Hematopoietic multipotent progenitor cell treated with erythropoietin and hydrocortisone succinate and interleukin-3 and kit ligand, for 8 days (in vitro differentiated cells): Measurements from ENCODE around the gene SCN1B.
"Not testable (repeated sequence)": the region's sequence is repeated elsewhere in the genome, so short reads cannot be mapped to it uniquely, and the experiment has no call there.

Source experiments
- DNase-seq: peaks from one replicate; pipeline ENCODE4 v3.0.0-alpha.2; 2015

SCN1B gene

GRCh38 chr19:35019144-35019543 lies 11.1 kb upstream of the SCN1B start:
- DNase-seq: no peak

GRCh38 chr19:35021016-35021415 lies 9.3 kb upstream of the SCN1B start:
- DNase-seq: no peak

GRCh38 chr19:35021596-35021995 lies 8.7 kb upstream of the SCN1B start:
- no peak for DNase-seq

- DNase-seq: no peak
Observed at GRCh38 chr19:35022460-35022859, 7.8 kb upstream of the SCN1B start.

GRCh38 chr19:35023428-35023827 lies 6.8 kb upstream of the SCN1B start:
- DNase-seq: no peak

- DNase-seq: no peak
Observed at GRCh38 chr19:35024095-35024494, 6.2 kb upstream of the SCN1B start.

GRCh38 chr19:35025969-35026368 lies 4.3 kb upstream of the SCN1B start:
- DNase-seq: no peak

GRCh38 chr19:35026418-35026817 lies 3.9 kb upstream of the SCN1B start:
- DNase-seq: no peak

- no peak for DNase-seq
Observed at GRCh38 chr19:35027009-35027408, 3.3 kb upstream of the SCN1B start.

GRCh38 chr19:35027851-35028599 lies 2.2 kb upstream of the SCN1B start:
- DNase-seq: no peak

GRCh38 chr19:35028600-35028885 lies 1.7 kb upstream of the SCN1B start:
- not testable (repeated sequence) for DNase-seq

GRCh38 chr19:35029275-35029736 lies 964 bp upstream of the SCN1B start:
- DNase-seq: not testable (repeated sequence)

- DNase-seq: no peak
Observed at GRCh38 chr19:35029737-35030256, 473 bp upstream of the SCN1B start.

GRCh38 chr19:35031072-35031881 lies 1.0 kb downstream of the SCN1B start:
- no peak for DNase-seq

GRCh38 chr19:35032356-35032865 lies 2.1 kb downstream of the SCN1B start:
- DNase-seq: no peak

- DNase-seq: no peak
Observed at GRCh38 chr19:35033067-35034004, 3.1 kb downstream of the SCN1B start.

- no peak for DNase-seq
Observed at GRCh38 chr19:35034005-35034502, 3.8 kb downstream of the SCN1B start.

GRCh38 chr19:35034588-35035382 lies 4.5 kb downstream of the SCN1B start:
- no peak for DNase-seq

- no peak for DNase-seq
Observed at GRCh38 chr19:35037716-35038622, 7.7 kb downstream of the SCN1B start.
